ENCODE data around the gene PAM. TPM values are rescaled to one million over a fixed set of nuclear protein-coding genes. Genes with fewer than 3 reads are reported as not detected.

Gene PAM
- total RNA-seq, 1 donor from 2014 or later: 227 TPM

DNA sequence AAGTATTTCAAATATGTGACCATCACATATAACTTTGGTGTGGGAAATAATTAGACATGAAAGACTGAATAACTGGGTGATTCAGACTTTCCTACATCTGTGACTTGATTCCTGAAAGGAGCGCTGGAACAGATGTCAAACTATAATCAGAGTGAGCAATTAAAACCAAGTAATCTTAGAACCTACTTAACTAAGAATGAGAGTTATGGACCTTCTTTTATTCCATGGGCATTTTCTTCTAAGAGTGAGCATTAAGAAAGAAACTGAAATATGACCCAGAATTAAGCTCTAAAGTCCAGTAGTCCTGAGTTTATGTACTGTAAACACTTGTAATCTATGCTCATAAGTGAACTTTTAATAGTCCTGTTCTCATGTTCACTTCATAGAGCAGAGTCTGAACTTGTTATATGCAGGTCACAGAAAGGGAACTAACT lies 68.4 kb downstream of the PAM start:
- H3K4me1 ChIP-seq: no peaks in the 10 kb centered on the region
- no peaks in the 10 kb centered on the region for H3K27me3 ChIP-seq
- no peak overlapping the region for H3K27ac ChIP-seq
- no peaks in the 10 kb centered on the region for H3K36me3 ChIP-seq
- no peak for TF ChIP-seq CTCF (IDR thresholded peaks at IDR 0.05)
- no peak for ATAC-seq
- DNase-seq: no peak
- H3K4me3 ChIP-seq: no peak overlapping the region
- intact Hi-C loops (cut with DNase I): no loop called here
- H3K9me3 ChIP-seq: no peaks in the 10 kb centered on the region

GRCh38 chr5:102826629-102827028 lies 71.5 kb downstream of the PAM start:
- no peak for ATAC-seq
- no peaks in the 10 kb centered on the region for H3K27me3 ChIP-seq
- H3K9me3 ChIP-seq: no peaks in the 10 kb centered on the region
- no peaks in the 10 kb centered on the region for H3K36me3 ChIP-seq
- intact Hi-C loops (cut with DNase I): no loop called here
- DNase-seq: no peak
- H3K4me3 ChIP-seq: no peak overlapping the region
- TF ChIP-seq CTCF (IDR thresholded peaks at IDR 0.05): no peak
- H3K4me1 ChIP-seq: no peaks in the 10 kb centered on the region
- H3K27ac ChIP-seq: no peak overlapping the region

DNA sequence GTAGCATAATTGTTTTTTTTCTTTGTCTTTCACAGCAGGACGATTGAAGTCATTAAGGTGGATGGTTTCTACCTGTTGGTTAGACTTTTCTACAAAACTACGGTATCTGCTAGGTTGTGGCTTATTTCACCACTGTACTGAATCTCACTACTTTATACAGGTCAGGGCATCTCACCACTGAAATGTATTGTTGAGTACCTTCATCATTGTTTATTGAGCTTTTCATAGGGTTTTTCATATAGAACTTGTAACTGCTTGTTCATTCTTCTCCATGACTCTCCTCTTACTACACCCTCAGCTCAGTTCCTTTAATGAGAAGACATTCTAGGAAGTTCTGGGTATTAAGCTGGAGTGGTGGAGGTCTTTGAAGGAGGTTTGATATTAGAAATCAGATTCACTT lies 75.1 kb downstream of the PAM start:
- Histone ChIP-seq H3K27ac (no peak overlapping the region), H3K4me1 (no peaks in the 10 kb centered on the region), H3K27me3 (no peaks in the 10 kb centered on the region), H3K36me3 (no peaks in the 10 kb centered on the region), H3K4me3 (no peak overlapping the region), H3K9me3 (no peaks in the 10 kb centered on the region)
- no peak for DNase-seq
- TF ChIP-seq CTCF (IDR thresholded peaks at IDR 0.05): no peak
- intact Hi-C loops (cut with DNase I): no loop called here
- ATAC-seq: no peak

DNA sequence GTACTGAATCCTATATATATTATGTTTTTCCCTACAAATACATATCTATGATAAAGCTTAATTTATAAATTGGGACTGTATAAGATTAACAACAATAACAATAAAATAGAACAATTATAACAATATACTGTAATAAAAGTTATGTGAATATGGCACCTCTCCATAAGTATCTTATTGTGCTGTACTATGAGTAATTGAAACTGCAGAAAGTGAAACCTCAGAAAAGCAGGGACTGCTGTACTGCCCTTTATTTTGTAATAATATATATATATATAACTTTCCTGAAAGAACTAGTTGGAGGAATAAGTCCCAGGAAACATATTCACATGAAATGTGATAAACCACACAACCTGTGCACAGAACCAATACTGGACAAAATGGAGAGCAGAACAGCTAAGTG lies 77.3 kb downstream of the PAM start:
- no peak for DNase-seq
- no peak for TF ChIP-seq CTCF (IDR thresholded peaks at IDR 0.05)
- intact Hi-C loops (cut with DNase I): no loop called here
- Histone ChIP-seq H3K36me3 (no peaks in the 10 kb centered on the region), H3K9me3 (no peaks in the 10 kb centered on the region), H3K27me3 (no peaks in the 10 kb centered on the region), H3K4me3 (no peak overlapping the region), H3K27ac (no peak overlapping the region), H3K4me1 (no peaks in the 10 kb centered on the region)
- no peak for ATAC-seq

GRCh38 chr5:102833146-102833545 lies 78.0 kb downstream of the PAM start:
- H3K4me3 ChIP-seq: no peak overlapping the region
- TF ChIP-seq CTCF (IDR thresholded peaks at IDR 0.05): no peak
- H3K36me3 ChIP-seq: no peaks in the 10 kb centered on the region
- no peak overlapping the region for H3K27ac ChIP-seq
- no peaks in the 10 kb centered on the region for H3K9me3 ChIP-seq
- no peak for ATAC-seq
- intact Hi-C loops (cut with DNase I): no loop called here
- H3K4me1 ChIP-seq: no peaks in the 10 kb centered on the region
- H3K27me3 ChIP-seq: no peaks in the 10 kb centered on the region
- no peak for DNase-seq

DNA sequence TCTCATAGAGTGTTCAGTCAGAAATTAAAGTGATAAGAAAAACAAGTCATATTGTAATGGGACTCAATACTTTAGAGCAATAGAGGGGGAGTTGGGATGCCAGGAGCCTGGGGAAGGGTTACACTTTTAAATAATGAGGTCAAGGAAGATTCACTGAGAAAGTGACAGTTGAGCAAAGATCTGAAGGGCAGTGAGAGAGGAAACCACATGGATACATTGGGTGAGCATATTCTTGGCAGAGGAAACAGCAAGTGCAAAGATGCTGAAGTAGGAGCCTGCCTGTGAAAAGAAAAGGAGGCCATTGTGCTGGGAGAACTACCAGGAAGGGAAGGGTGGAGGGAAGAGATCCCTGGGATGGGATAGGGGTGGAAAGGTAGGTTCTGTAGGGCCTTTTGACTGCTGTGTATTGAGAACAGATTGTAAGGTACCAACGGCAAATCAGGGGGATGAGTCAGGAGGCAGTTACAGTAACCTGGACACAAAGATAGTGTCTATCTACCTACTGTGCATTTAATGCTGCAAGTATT lies 79.4 kb downstream of the PAM start:
- Histone ChIP-seq H3K9me3 (no peaks in the 10 kb centered on the region), H3K4me3 (no peak overlapping the region), H3K27ac (no peak overlapping the region), H3K27me3 (no peaks in the 10 kb centered on the region), H3K36me3 (no peaks in the 10 kb centered on the region), H3K4me1 (no peaks in the 10 kb centered on the region)
- intact Hi-C loops (cut with DNase I): no loop called here
- no peak for TF ChIP-seq CTCF (IDR thresholded peaks at IDR 0.05)
- ATAC-seq (no peak), DNase-seq (no peak)

Data from upper lobe of right lung (tissue), 1 donor.